Activated naive CD8-positive, alpha-beta T cell treated with anti-CD3 and anti-CD28 coated beads for 36 hours (primary cell): ENCODE results near the gene GREB1L. TPM values are rescaled to one million over a fixed set of nuclear protein-coding genes. Genes with fewer than 3 reads are reported as not detected.
"Not testable (repeated sequence)": the region's sequence is repeated elsewhere in the genome, so short reads cannot be mapped to it uniquely, and the experiment has no call there.

Experiments used
- DNase-seq: peaks from one replicate; pipeline ENCODE4 v3.0.0; 2021
- H3K27ac Mint-ChIP-seq: one replicate; pipeline ENCODE4 v1.8.0; 2022; ENCODE audit warnings: mild to moderate bottlenecking, moderate library complexity, mixed read lengths
- H3K27me3 Mint-ChIP-seq: one replicate; pipeline ENCODE4 v1.8.0; 2022; ENCODE audit warnings: mild to moderate bottlenecking, mixed read lengths
- H3K36me3 Mint-ChIP-seq: one replicate; pipeline ENCODE4 v1.8.0; 2021; ENCODE audit warnings: mild to moderate bottlenecking, mixed read lengths
- H3K4me1 Mint-ChIP-seq: one replicate; pipeline ENCODE4 v1.8.0; 2021; ENCODE audit warnings: mixed read lengths
- H3K4me3 Mint-ChIP-seq: one replicate; pipeline ENCODE4 v1.8.0; 2022; ENCODE audit warnings: mild to moderate bottlenecking, moderate library complexity, mixed read lengths
- H3K9me3 Mint-ChIP-seq: one replicate; pipeline ENCODE4 v1.8.0; 2022; ENCODE audit warnings: mixed read lengths
- total RNA-seq, 2 experiments: library from RNA; stranded (reverse); gene quantifications; one replicate each; pipeline ENCODE4 v1.2.3, GENCODE V29; 2021

The GREB1L gene
- total RNA-seq, 2 experiments from 2014 or later, result not detected

GRCh38 chr18:21307578-21307977, 65.5 kb downstream of the GREB1L start:
- Mint-ChIP-seq H3K4me3 (no peak overlapping the region), H3K9me3 (no peaks in the 10 kb centered on the region), H3K27me3 (peaks cover 3% of the 10 kb centered on the region), H3K36me3 (no peaks in the 10 kb centered on the region), H3K4me1 (no peaks in the 10 kb centered on the region), H3K27ac (no peak overlapping the region)
- DNase-seq, result no peak

- peaks cover 8% of the 10 kb centered on the region for H3K27me3 Mint-ChIP-seq
- H3K4me1 Mint-ChIP-seq, result no peaks in the 10 kb centered on the region
- DNase-seq, result no peak
- no peak overlapping the region for H3K27ac Mint-ChIP-seq
- H3K36me3 Mint-ChIP-seq, result no peaks in the 10 kb centered on the region
- H3K4me3 Mint-ChIP-seq, result no peak overlapping the region
- H3K9me3 Mint-ChIP-seq, result no peaks in the 10 kb centered on the region
These were observed 67.2 kb downstream of the GREB1L start for GRCh38 chr18:21309248-21309647.

GRCh38 chr18:21311980-21312379, 69.9 kb downstream of the GREB1L start:
- H3K36me3 Mint-ChIP-seq, DNase-seq, H3K4me1 Mint-ChIP-seq, H3K9me3 Mint-ChIP-seq, H3K27ac Mint-ChIP-seq, H3K4me3 Mint-ChIP-seq, H3K27me3 Mint-ChIP-seq: not testable (repeated sequence)

GRCh38 chr18:21313576-21313975, 71.5 kb downstream of the GREB1L start:
- Mint-ChIP-seq H3K36me3 (no peaks in the 10 kb centered on the region), H3K27ac (no peak overlapping the region), H3K4me1 (no peaks in the 10 kb centered on the region), H3K9me3 (no peaks in the 10 kb centered on the region), H3K27me3 (peaks cover 11% of the 10 kb centered on the region), H3K4me3 (no peak overlapping the region)
- no peak for DNase-seq

GRCh38 chr18:21314724-21315123, 72.7 kb downstream of the GREB1L start:
- Mint-ChIP-seq H3K36me3 (no peaks in the 10 kb centered on the region), H3K4me3 (no peak overlapping the region), H3K4me1 (no peaks in the 10 kb centered on the region), H3K27me3 (peaks cover 11% of the 10 kb centered on the region), H3K27ac (no peak overlapping the region), H3K9me3 (no peaks in the 10 kb centered on the region)
- DNase-seq, result no peak

- H3K27me3 Mint-ChIP-seq, result peaks cover 11% of the 10 kb centered on the region
These were observed 73.1 kb downstream of the GREB1L start for GRCh38 chr18:21315126-21315525.

GRCh38 chr18:21315741-21316197, 73.7 kb downstream of the GREB1L start:
- Mint-ChIP-seq H3K4me1 (no peaks in the 10 kb centered on the region), H3K36me3 (no peaks in the 10 kb centered on the region), H3K9me3 (no peaks in the 10 kb centered on the region), H3K27ac (no peak overlapping the region), H3K4me3 (no peak overlapping the region), H3K27me3 (peaks cover 14% of the 10 kb centered on the region)
- no peak for DNase-seq

More at GRCh38 chr18:21315126-21315525, 73.1 kb downstream of the GREB1L start:
- H3K4me1 Mint-ChIP-seq, H3K36me3 Mint-ChIP-seq, DNase-seq, H3K27ac Mint-ChIP-seq, H3K4me3 Mint-ChIP-seq, H3K9me3 Mint-ChIP-seq: not testable (repeated sequence)

GRCh38 chr18:21316296-21316695, 74.3 kb downstream of the GREB1L start:
- Mint-ChIP-seq H3K27me3 (peaks cover 14% of the 10 kb centered on the region), H3K4me3 (no peak overlapping the region), H3K9me3 (no peaks in the 10 kb centered on the region), H3K27ac (no peak overlapping the region), H3K4me1 (no peaks in the 10 kb centered on the region), H3K36me3 (no peaks in the 10 kb centered on the region)
- no peak for DNase-seq

GRCh38 chr18:21321711-21322110, 79.7 kb downstream of the GREB1L start:
- H3K4me3 Mint-ChIP-seq, result no peak overlapping the region
- H3K36me3 Mint-ChIP-seq, result no peaks in the 10 kb centered on the region
- no peak overlapping the region for H3K27ac Mint-ChIP-seq
- H3K4me1 Mint-ChIP-seq, result no peaks in the 10 kb centered on the region
- no peak for DNase-seq
- no peaks in the 10 kb centered on the region for H3K9me3 Mint-ChIP-seq
- H3K27me3 Mint-ChIP-seq, result peaks cover 9% of the 10 kb centered on the region

GRCh38 chr18:21327101-21327500, 85.1 kb downstream of the GREB1L start:
- no peaks in the 10 kb centered on the region for H3K27me3 Mint-ChIP-seq
- H3K4me3 Mint-ChIP-seq, result no peak overlapping the region
- no peaks in the 10 kb centered on the region for H3K9me3 Mint-ChIP-seq
- no peak overlapping the region for H3K27ac Mint-ChIP-seq
- no peak for DNase-seq
- no peaks in the 10 kb centered on the region for H3K36me3 Mint-ChIP-seq
- no peaks in the 10 kb centered on the region for H3K4me1 Mint-ChIP-seq

- Mint-ChIP-seq H3K27ac (no peak overlapping the region), H3K4me3 (no peak overlapping the region), H3K27me3 (no peaks in the 10 kb centered on the region), H3K9me3 (no peaks in the 10 kb centered on the region), H3K4me1 (no peaks in the 10 kb centered on the region), H3K36me3 (no peaks in the 10 kb centered on the region)
- DNase-seq, result no peak
These were observed 88.2 kb downstream of the GREB1L start for GRCh38 chr18:21330122-21330701.

GRCh38 chr18:21331065-21331464, 89.0 kb downstream of the GREB1L start:
- DNase-seq, result no peak
- no peak overlapping the region for H3K4me3 Mint-ChIP-seq
- H3K9me3 Mint-ChIP-seq, result no peaks in the 10 kb centered on the region
- H3K4me1 Mint-ChIP-seq, result no peaks in the 10 kb centered on the region
- no peaks in the 10 kb centered on the region for H3K36me3 Mint-ChIP-seq
- H3K27ac Mint-ChIP-seq, result no peak overlapping the region
- no peaks in the 10 kb centered on the region for H3K27me3 Mint-ChIP-seq

- Mint-ChIP-seq H3K9me3 (no peaks in the 10 kb centered on the region), H3K4me3 (no peak overlapping the region), H3K27me3 (peaks cover 2% of the 10 kb centered on the region), H3K27ac (no peak overlapping the region), H3K4me1 (no peaks in the 10 kb centered on the region), H3K36me3 (no peaks in the 10 kb centered on the region)
- DNase-seq, result no peak
These were observed 94.0 kb downstream of the GREB1L start for GRCh38 chr18:21335927-21336488.

- Mint-ChIP-seq H3K4me1 (no peaks in the 10 kb centered on the region), H3K9me3 (no peaks in the 10 kb centered on the region), H3K27ac (no peak overlapping the region), H3K36me3 (no peaks in the 10 kb centered on the region), H3K27me3 (peaks cover 5% of the 10 kb centered on the region), H3K4me3 (no peak overlapping the region)
- DNase-seq, result no peak
These were observed 94.8 kb downstream of the GREB1L start for GRCh38 chr18:21336846-21337245.

- DNase-seq, result no peak
- Mint-ChIP-seq H3K9me3 (no peaks in the 10 kb centered on the region), H3K27ac (no peak overlapping the region), H3K4me3 (no peak overlapping the region), H3K4me1 (no peaks in the 10 kb centered on the region), H3K36me3 (no peaks in the 10 kb centered on the region), H3K27me3 (peaks cover 10% of the 10 kb centered on the region)
These were observed 99.1 kb downstream of the GREB1L start for GRCh38 chr18:21341141-21341540.

- H3K4me1 Mint-ChIP-seq, result no peaks in the 10 kb centered on the region
These were observed 100.3 kb downstream of the GREB1L start for GRCh38 chr18:21342372-21342771.

More at GRCh38 chr18:21342372-21342771, 100.3 kb downstream of the GREB1L start:
- no peaks in the 10 kb centered on the region for H3K36me3 Mint-ChIP-seq
- DNase-seq, result no peak
- H3K9me3 Mint-ChIP-seq, result no peaks in the 10 kb centered on the region
- H3K27me3 Mint-ChIP-seq, result peaks cover 10% of the 10 kb centered on the region
- no peak overlapping the region for H3K27ac Mint-ChIP-seq
- no peak overlapping the region for H3K4me3 Mint-ChIP-seq
